GM12891 (cell line): ENCODE results near the gene DAO.

Experiments
- DNase-seq: peaks from one replicate; pipeline ENCODE4 v3.0.0; 2011; ENCODE audit warnings: low spot score; ENCODE audit not compliant: insufficient read length
- FAIRE-seq: peaks from 2 replicates; lab custom pipeline; 2011; peaks lifted over from hg19 to GRCh38; lab: Jason Lieb, UNC
- PAX5 ChIP-seq: IDR thresholded peaks from 2 replicates; pipeline ENCODE4 v1.6.1; 2011; ENCODE audit warnings: low read length, moderate library complexity, mild to moderate bottlenecking; ENCODE audit not compliant: insufficient read depth, severe bottlenecking
- POLR2A ChIP-seq: IDR thresholded peaks from 2 replicates; pipeline ENCODE4 v1.6.1; 2011; ENCODE audit warnings: low read depth, low read length, control low read depth
- POLR2AphosphoS5 ChIP-seq: IDR thresholded peaks from 2 replicates; pipeline ENCODE4 v1.6.1; 2011; ENCODE audit warnings: low read depth, low read length, control low read depth
- POU2F2 ChIP-seq: IDR thresholded peaks from 2 replicates; pipeline ENCODE4 v1.6.1; 2011; ENCODE audit warnings: low read depth, mild to moderate bottlenecking, control low read depth, low read length, moderate library complexity
- SPI1 ChIP-seq: IDR thresholded peaks from 2 replicates; pipeline ENCODE4 v1.6.1; 2011; ENCODE audit warnings: low read depth, low read length, control low read depth
- TAF1 ChIP-seq: IDR thresholded peaks from 2 replicates; pipeline ENCODE4 v1.6.1; 2011; ENCODE audit warnings: low read depth, low read length, control low read depth

DAO gene

GRCh38 chr12:108850854-108851573, 28.9 kb upstream of the DAO start:
- peak; percentile 65 for DNase-seq
- TF ChIP-seq POLR2AphosphoS5 (0 out of 2 replicates have a peak, but pooled peaks have one; percentile 27), TAF1 (no peak), PAX5 (peak; percentile 43), POLR2A (no peak), SPI1 (peak; percentile 96), POU2F2 (no peak)
- FAIRE-seq, result peak; percentile 86

DNA sequence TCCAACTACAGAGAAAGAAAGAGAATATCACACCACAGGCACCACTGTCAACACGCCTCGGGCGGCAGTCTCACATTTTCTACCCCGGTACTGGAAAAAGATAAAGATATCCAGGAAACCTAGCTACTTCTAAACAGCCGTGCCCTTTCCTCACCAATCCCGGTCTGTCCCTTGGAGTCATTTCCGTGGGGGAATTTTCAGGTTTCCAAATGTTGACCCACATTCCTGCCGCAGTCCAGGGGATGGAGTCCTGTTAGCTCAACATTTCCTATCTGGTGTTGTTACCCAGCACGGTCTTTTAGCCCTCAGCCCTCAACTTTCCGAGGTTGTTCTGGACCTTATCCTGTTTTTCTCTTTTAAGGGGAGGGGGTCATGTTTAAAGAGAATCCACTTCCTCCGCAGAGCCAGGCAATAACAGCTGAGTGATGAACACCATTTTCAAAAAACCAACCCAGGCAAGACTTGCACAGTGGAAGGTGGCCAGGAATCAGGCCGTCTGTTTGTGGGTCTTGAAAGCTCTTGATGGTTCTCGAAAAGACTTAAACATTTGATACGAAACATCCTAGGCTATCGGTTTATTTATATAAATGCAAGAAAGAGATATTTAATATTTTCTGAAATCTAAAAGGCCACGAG, 27.1 kb upstream of the DAO start:
- FAIRE-seq (no peak), DNase-seq (no peak)
- TF ChIP-seq TAF1, result no peak
- no peak for TF ChIP-seq POLR2AphosphoS5
- no peak for TF ChIP-seq PAX5
- TF ChIP-seq SPI1, result no peak
- no peak for TF ChIP-seq POLR2A
- TF ChIP-seq POU2F2, result no peak

GRCh38 chr12:108853426-108853825, 26.5 kb upstream of the DAO start:
- DNase-seq, result no peak
- no peak for FAIRE-seq
- TF ChIP-seq PAX5, result no peak
- no peak for TF ChIP-seq TAF1
- no peak for TF ChIP-seq POLR2A
- TF ChIP-seq SPI1, result no peak
- no peak for TF ChIP-seq POU2F2
- TF ChIP-seq POLR2AphosphoS5, result no peak

- TF ChIP-seq PAX5 (no peak), POLR2A (0 out of 2 replicates have a peak, but pooled peaks have one; percentile 21)
- no peak for DNase-seq
- no peak for FAIRE-seq
Observed at GRCh38 chr12:108853981-108854446, 25.9 kb upstream of the DAO start.

DNA sequence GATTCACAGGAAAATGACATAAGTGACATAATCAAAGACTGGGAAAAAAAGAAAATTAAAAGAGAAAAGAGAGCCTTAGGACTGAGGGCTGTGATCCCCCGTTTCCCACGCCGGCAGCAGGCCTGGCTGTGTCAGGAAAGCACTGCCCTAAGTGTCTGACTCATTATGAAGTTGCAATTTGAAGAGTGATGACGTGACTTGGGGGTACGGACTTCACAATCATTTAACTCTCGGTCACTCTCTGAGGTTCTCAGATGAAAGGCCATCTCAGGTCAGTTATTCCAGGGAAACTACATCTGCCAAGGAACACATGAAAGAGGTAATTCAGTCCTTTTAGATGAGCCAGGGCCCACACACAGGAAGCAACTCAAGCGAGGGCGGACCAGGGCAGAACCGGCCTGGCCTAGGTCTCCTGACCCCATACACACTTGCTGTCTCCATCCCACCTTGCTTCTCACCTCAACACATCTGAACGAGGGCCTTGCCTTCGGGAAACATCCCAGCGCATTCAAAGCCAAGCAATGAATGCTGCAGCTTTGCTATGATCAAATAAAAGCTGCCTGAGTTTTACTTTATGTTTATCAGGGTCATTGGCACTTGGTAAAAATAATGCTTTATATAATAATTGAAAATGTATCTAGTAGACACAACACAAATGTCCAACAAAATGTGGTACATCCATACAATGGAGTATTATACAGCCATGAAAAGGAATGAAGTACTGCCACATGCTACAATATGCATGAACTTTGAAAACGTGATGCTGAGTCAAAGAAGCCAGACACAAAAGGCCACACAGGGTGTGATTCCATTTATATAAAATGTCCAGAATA, 25.2 kb upstream of the DAO start:
- no peak for DNase-seq
- peak; percentile 5 for FAIRE-seq
- TF ChIP-seq POLR2A (0 out of 2 replicates have a peak, but pooled peaks have one; percentile 9), POLR2AphosphoS5 (no peak)

GRCh38 chr12:108855284-108856169, 24.4 kb upstream of the DAO start:
- FAIRE-seq (no peak), DNase-seq (no peak)
- no peak for TF ChIP-seq SPI1

DNA sequence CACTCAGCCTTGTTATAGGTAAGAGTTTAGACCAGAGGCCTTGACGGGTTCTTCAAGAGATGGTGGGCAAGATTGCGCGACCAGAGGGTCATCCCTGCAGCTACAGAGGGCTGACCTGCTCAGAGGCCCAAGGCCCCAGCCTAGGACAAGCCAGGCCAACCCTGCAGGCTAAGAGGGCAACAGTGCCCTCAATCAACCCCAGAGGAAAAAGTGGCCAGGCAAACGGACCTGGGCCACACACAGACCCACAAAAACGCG, 23.8 kb upstream of the DAO start:
- TF ChIP-seq SPI1 (no peak), PAX5 (no peak), POU2F2 (no peak), POLR2AphosphoS5 (no peak), POLR2A (no peak), TAF1 (no peak)
- DNase-seq, result no peak
- no peak for FAIRE-seq

DNA sequence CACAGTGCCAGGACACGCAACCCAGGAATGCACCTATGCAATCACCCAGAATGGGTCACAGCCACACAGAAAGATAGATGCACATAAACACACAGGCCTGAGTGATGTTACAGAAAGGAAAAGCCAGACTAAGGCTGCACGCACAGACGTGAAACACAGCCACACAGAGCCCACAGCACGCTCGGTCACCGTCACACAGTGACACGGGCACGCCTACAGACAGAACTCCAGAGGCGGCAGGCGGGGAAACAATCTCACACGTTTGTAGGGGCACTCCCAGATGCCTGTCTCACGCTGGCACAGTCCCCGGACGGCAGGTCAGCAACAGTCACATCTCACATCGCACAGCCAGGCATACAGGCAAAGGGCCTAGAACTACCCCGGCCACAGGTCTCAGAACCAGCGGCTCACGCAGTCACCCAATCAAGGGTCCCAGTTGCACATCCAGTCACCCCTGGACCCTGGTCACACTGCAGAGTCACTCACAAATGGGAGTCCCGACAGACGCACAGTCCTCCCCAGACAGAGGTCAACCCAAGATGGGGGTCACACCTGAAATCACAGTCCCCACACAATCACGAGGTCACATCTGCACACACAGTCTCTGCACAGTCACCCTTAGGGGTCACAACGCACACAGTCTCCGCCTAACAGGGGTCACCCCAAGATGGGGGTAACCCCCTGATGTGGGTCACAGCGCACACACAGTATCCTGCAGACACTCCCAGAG, 23.3 kb upstream of the DAO start:
- DNase-seq, result no peak
- no peak for TF ChIP-seq PAX5
- TF ChIP-seq TAF1, result peak; percentile 64; the same call in 1 of the 2 replicates
- TF ChIP-seq POLR2AphosphoS5, result peak; percentile 59
- TF ChIP-seq POU2F2, result peak; percentile 68
- 0 out of 2 replicates have a peak, but pooled peaks have one; percentile 73 for TF ChIP-seq POLR2A
- TF ChIP-seq SPI1, result no peak
- peak; percentile 76 for FAIRE-seq

GRCh38 chr12:108857158-108857407, 22.8 kb upstream of the DAO start:
- no peak for TF ChIP-seq PAX5
- TF ChIP-seq POLR2AphosphoS5, result no peak
- no peak for TF ChIP-seq TAF1
- TF ChIP-seq SPI1, result no peak
- TF ChIP-seq POLR2A, result no peak
- no peak for TF ChIP-seq POU2F2
- FAIRE-seq (no peak), DNase-seq (no peak)
